K562 (cell line): ENCODE measurements around the gene DNAJB6. TPM values are rescaled to one million over a fixed set of nuclear protein-coding genes. Genes with fewer than 3 reads are reported as not detected.
A peak's percentile ranks its signal among the peaks of the same experiment; 100 is the strongest.

Source experiments
- E2F1 ChIP-seq: sonication (generic); formaldehyde crosslinking; IDR thresholded peaks from 2 replicates; pipeline ENCODE4 v1.8.1; 2023; ENCODE audit warnings: mild to moderate bottlenecking, missing genetic modification reagents, moderate library complexity
- HNRNPK ChIP-seq: fragments of 200-400 bp; formaldehyde crosslinking; IDR thresholded peaks from one replicate; pipeline ENCODE4 v1.6.1; 2018; ENCODE audit warnings: mild to moderate bottlenecking, low read depth, low read length; ENCODE audit not compliant: poor library complexity, severe bottlenecking
- MEIS2 ChIP-seq: fragments of 450-650 bp; IDR thresholded peaks from 2 replicates; pipeline ENCODE4 v1.6.1; 2014; ENCODE audit warnings: mild to moderate bottlenecking; ENCODE audit not compliant: partially characterized antibody
- MXI1 ChIP-seq: IDR thresholded peaks from 2 replicates; pipeline ENCODE4 v1.6.1; 2011; ENCODE audit warnings: low read depth, mild to moderate bottlenecking, improper control_type of control experiment, low read length
- MYBL2 ChIP-seq, 2 experiments: fragments of 450-650 bp in 1 of 2; sonication (generic) in 1 of 2; formaldehyde crosslinking in 1 of 2; IDR thresholded peaks; 2 replicates each; pipeline versions ENCODE4 v1.6.1 to v1.8.1; 2017 to 2022; ENCODE audit warnings: borderline replicate concordance in 1 of 2, inconsistent platforms in 1 of 2, low read depth in 1 of 2, mild to moderate bottlenecking in 1 of 2, missing genetic modification reagents in 1 of 2, moderate library complexity in 1 of 2
- NR2C2 ChIP-seq, 2 experiments: fragments of 200-800 bp in 1 of 2; sonication (Bioruptor generic) in 1 of 2; sonication (generic) in 1 of 2; formaldehyde crosslinking in 1 of 2; IDR thresholded peaks; 2 replicates each; pipeline versions ENCODE4 v1.6.1 to v1.8.0; 2016 to 2022; ENCODE audit warnings: mild to moderate bottlenecking in 1 of 2, missing compliant biosample characterization in 1 of 2, missing genetic modification characterization in 1 of 2, missing genetic modification reagents in 1 of 2
- NRF1 ChIP-seq, 2 experiments: fragments of 450-650 bp; IDR thresholded peaks in 1 of 2; conservative IDR thresholded peaks in 1 of 2; 2 replicates each; pipeline ENCODE4 v1.6.1; 2014; ENCODE audit warnings: mild to moderate bottlenecking in 2 of 2
- SMAD1 ChIP-seq: fragments of 150-350 bp; IDR thresholded peaks from 2 replicates; pipeline ENCODE4 v1.6.1; 2014; ENCODE audit warnings: low read length, low read depth; ENCODE audit not compliant: partially characterized antibody
- SMAD3 ChIP-seq: fragments of 450-650 bp; formaldehyde crosslinking; conservative IDR thresholded peaks from 2 replicates; pipeline ENCODE4 v1.4.0; 2020; ENCODE audit warnings: mild to moderate bottlenecking
- TAF1 ChIP-seq: IDR thresholded peaks from 2 replicates; pipeline ENCODE4 v1.6.1; 2011; ENCODE audit warnings: mild to moderate bottlenecking, low read length, moderate library complexity; ENCODE audit not compliant: insufficient read depth, control insufficient read depth, severe bottlenecking; ENCODE audit errors: extremely low read depth
- TCF3 ChIP-seq: sonication (generic); formaldehyde crosslinking; IDR thresholded peaks from 2 replicates; pipeline ENCODE4 v1.4.0; 2020; ENCODE audit warnings: mild to moderate bottlenecking, missing genetic modification reagents
- TGIF2 ChIP-seq: sonication (generic); formaldehyde crosslinking; IDR thresholded peaks from 2 replicates; pipeline ENCODE4 v1.8.1; 2022; ENCODE audit warnings: mild to moderate bottlenecking, missing genetic modification reagents, moderate library complexity
- ZBED1 ChIP-seq: IDR thresholded peaks from 2 replicates; pipeline ENCODE4 v1.6.1; 2014
- ZFP91 ChIP-seq: sonication (generic); formaldehyde crosslinking; IDR thresholded peaks from 2 replicates; pipeline ENCODE4 v1.8.0; 2022; ENCODE audit warnings: mild to moderate bottlenecking, missing genetic modification reagents
- ZMIZ1 ChIP-seq, 2 experiments: fragments of 150-350 bp in 1 of 2; IDR thresholded peaks; 2 replicates each; pipeline ENCODE4 v1.6.1; 2012 to 2016; ENCODE audit warnings: low read depth in 2 of 2, low read length in 2 of 2, mild to moderate bottlenecking in 1 of 2, moderate library complexity in 1 of 2
- ZNF398 ChIP-seq: fragments of 250-450 bp; sonication (Bioruptor Pico); IDR thresholded peaks from 2 replicates; pipeline ENCODE4 v1.8.0; 2021; ENCODE audit warnings: moderate library complexity, mild to moderate bottlenecking, inconsistent platforms
- polyA plus RNA-seq, 8 experiments: library from polyadenylated mRNA; depleted of rRNA in 4 of 8; stranded (reverse) in 5 of 8; unstranded in 3 of 8; fragments of >200 nt; fragmentation: Nextera tagmentation in 2 of 8; fragmentation: Illumina TruSeq in 1 of 8; extraction: Ambion mirVana in 2 of 8; extraction: Trizol in 1 of 8; gene quantifications; 2 replicates each; pipeline versions ENCODE4 v1.2.1 to v1.2.3, GENCODE V29; 2011 to 2014; ENCODE audit warnings: inconsistent platforms in 1 of 8, missing spikeins in 1 of 8
- total RNA-seq, 7 experiments: library from RNA; depleted of rRNA in 6 of 7; stranded (reverse); fragments of >200 nt in 6 of 7; fragmentation: Illumina TruSeq in 2 of 7; extraction: Trizol in 2 of 7; gene quantifications; 2 replicates each; pipeline versions ENCODE4 v1.2.1 to v1.2.3, GENCODE V29; 2011 to 2021; ENCODE audit warnings: low replicate concordance in 1 of 7

DNAJB6 gene
- total and polyA plus RNA-seq, 9 of the 15 experiments (the other 6 are each of a cell fraction or from before 2014, with no cell fraction given) = 84.5 to 158 (median 135) TPM

- TF ChIP-seq SMAD3 (0 out of 2 replicates have a peak, but pooled peaks have one; percentile 34), TCF3 (CRISPR knock-in tag) (peak; percentile 76), MYBL2 (IDR thresholded peaks at IDR 0.05; ENCODE audit: low read depth) (no peak), MYBL2 (CRISPR knock-in tag; IDR thresholded peaks at IDR 0.05; ENCODE audit: borderline replicate concordance) (no peak), TAF1 (peak; percentile 13), MEIS2 (peak; percentile 69), TGIF2 (CRISPR knock-in tag) (no peak), SMAD1 (peak; percentile 72), ZNF398 (CRISPR knock-in tag) (no peak), E2F1 (CRISPR knock-in tag) (peak; percentile 86; the same call in 1 of the 2 replicates), NR2C2 (CRISPR knock-in tag; IDR thresholded peaks at IDR 0.05) (peak; percentile 63; the same call in 1 of the 2 replicates), NR2C2 (tag; IDR thresholded peaks at IDR 0.05) (no peak), ZMIZ1 (IDR thresholded peaks at IDR 0.05; ENCODE audit: low read depth in 2 of 2, low read length in 2 of 2) (peak in 1 of 2 experiments; percentile 65; a peak in 2 of 4 replicates), ZBED1 (0 out of 2 replicates have a peak, but pooled peaks have one; percentile 79), MXI1 (peak; percentile 97), HNRNPK (no peak), ZFP91 (CRISPR knock-in tag) (no peak), NRF1 (conservative IDR thresholded peaks at IDR 0.05 in 1 of 2, IDR thresholded peaks at IDR 0.05 in 1 of 2) (peak; percentile 60 to 76)
Observed at GRCh38 chr7:157404845-157405481, 68.2 kb downstream of the DNAJB6 start (continued).
